ENCODE results near the gene PPARG.

Gene PPARG

GRCh38 chr3:12421132-12421531 lies 132.3 kb downstream of the PPARG start:
- DNase-seq, result no peak

- no peak for DNase-seq
Observed at GRCh38 chr3:12423131-12423530, 134.3 kb downstream of the PPARG start.

GRCh38 chr3:12423918-12424630 lies 135.2 kb downstream of the PPARG start:
- DNase-seq, result no peak

GRCh38 chr3:12424635-12425319 lies 135.9 kb downstream of the PPARG start:
- no peak for DNase-seq

GRCh38 chr3:12425850-12426579 lies 137.1 kb downstream of the PPARG start:
- no peak for DNase-seq

GRCh38 chr3:12427551-12427950 lies 138.7 kb downstream of the PPARG start:
- DNase-seq, result no peak

- DNase-seq, result no peak
Observed at GRCh38 chr3:12428126-12428525, 139.3 kb downstream of the PPARG start.

- no peak for DNase-seq
Observed at GRCh38 chr3:12430086-12430485, 141.2 kb downstream of the PPARG start.

GRCh38 chr3:12433823-12434222 lies 145.0 kb downstream of the PPARG start:
- no peak for DNase-seq

GRCh38 chr3:12436514-12437220 lies 147.8 kb downstream of the PPARG start:
- DNase-seq, result no peak

GRCh38 chr3:12437221-12437605 lies 148.3 kb downstream of the PPARG start:
- DNase-seq, result no peak

- DNase-seq, result no peak
Observed at GRCh38 chr3:12437861-12438260, 149.0 kb downstream of the PPARG start.

- no peak for DNase-seq
Observed at GRCh38 chr3:12438318-12438717, 149.4 kb downstream of the PPARG start.

- DNase-seq, result no peak
Observed at GRCh38 chr3:12439161-12439940, 150.5 kb downstream of the PPARG start.

- DNase-seq, result no peak
Observed at GRCh38 chr3:12440927-12441714, 152.3 kb downstream of the PPARG start.

GRCh38 chr3:12442654-12443501 lies 154.0 kb downstream of the PPARG start:
- no peak for DNase-seq

GRCh38 chr3:12443781-12444522 lies 155.1 kb downstream of the PPARG start:
- DNase-seq, result no peak

GRCh38 chr3:12444582-12445471 lies 156.0 kb downstream of the PPARG start:
- DNase-seq, result no peak
